Lower leg skin (tissue), 4 donors: Measurements from ENCODE around the gene C13orf46. TPM values are rescaled to one million over a fixed set of nuclear protein-coding genes. Genes with fewer than 3 reads are reported as not detected.
A peak's percentile ranks its signal among the peaks of the same experiment; 100 is the strongest.

Source experiments
- DNase-seq, 2 donors: peaks; one replicate each; pipeline ENCODE4 v3.0.0-alpha.2; 2019; ENCODE audit warnings: low spot score in 2 of 2
- H3K4me3 ChIP-seq: fragments of 200-600 bp; sonication (generic); 2 replicates; pipeline ENCODE4 v1.5.1; 2017; ENCODE audit warnings: mild to moderate bottlenecking, low read depth; ENCODE audit not compliant: poor library complexity, severe bottlenecking
- POLR2A ChIP-seq, 2 donors: fragments of 450-650 bp; IDR thresholded peaks; one replicate each; pipeline ENCODE4 v1.6.1; 2016 to 2017; ENCODE audit warnings: antibody characterized with exemption in 2 of 2, mild to moderate bottlenecking in 1 of 2, moderate library complexity in 1 of 2
- WGBS, 2 donors: methylation state at CpG; one replicate each; pipeline ENCODE4 v1.1.5; 2018; 5-methylcytosine and 5-hydroxymethylcytosine counted together
- intact Hi-C: fragments of 100-400 bp; cut with DNase I; formaldehyde crosslinking; loops from one replicate; pipeline ENCODE4 v1.15.0; 2023; ENCODE audit warnings: low total_unique reads
- total RNA-seq, 4 donors: library from RNA; depleted of rRNA; stranded (reverse); fragments of >200 nt; gene quantifications; one replicate each; pipeline ENCODE4 v1.1.0, GENCODE V29; 2016
- TF ChIP-seq, protein P1 (sequence below), 3 donors: fragments of 450-650 bp; IDR thresholded peaks; one replicate each; pipeline ENCODE4 v1.5.1; 2016; ENCODE audit warnings: antibody characterized with exemption in 3 of 3, mild to moderate bottlenecking in 3 of 3, moderate library complexity in 2 of 3

Gene C13orf46
- total RNA-seq, 4 donors from 2014 or later: 0.13 to 1.4 (median 0.13) TPM; not detected in 1

DNA sequence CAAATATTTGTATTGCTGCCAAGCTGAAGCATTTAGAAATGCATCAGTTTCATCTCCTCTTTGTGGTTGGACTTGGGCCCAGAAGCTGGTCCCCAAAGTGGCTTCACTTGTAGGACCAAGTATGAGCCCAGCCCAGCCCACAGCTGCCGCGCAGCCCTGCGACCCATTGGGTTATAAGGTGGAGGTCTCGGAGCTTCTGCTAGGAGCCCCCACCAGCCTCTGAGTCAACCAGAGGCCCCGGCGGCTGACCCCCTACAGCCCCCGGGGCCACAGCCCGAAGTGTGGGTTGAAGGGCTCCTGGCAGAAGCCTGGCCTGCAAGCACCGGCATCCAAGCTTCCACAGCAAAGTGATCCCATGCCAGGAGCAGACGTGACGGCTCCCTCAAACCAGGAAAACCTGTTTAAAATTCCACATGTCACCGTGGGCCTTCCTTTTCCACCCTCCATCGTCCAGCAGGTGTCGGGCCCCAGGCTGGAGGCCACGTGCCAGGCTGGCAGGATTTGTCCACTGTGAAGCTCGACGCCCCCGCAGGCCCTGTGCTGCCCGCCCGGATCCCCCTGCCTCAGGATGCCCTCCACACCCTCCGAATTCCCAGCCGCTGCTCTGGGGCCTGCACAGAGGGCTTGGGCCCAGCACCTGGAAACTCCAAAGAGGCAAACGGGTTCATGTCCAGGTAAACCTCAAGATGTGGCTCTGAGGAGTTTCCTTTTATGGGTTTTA is 54.7 kb downstream of the C13orf46 start:
- DNase-seq: peak; percentile 12 to 82
- intact Hi-C loops: no loop called here
- TF ChIP-seq, protein P1, sequence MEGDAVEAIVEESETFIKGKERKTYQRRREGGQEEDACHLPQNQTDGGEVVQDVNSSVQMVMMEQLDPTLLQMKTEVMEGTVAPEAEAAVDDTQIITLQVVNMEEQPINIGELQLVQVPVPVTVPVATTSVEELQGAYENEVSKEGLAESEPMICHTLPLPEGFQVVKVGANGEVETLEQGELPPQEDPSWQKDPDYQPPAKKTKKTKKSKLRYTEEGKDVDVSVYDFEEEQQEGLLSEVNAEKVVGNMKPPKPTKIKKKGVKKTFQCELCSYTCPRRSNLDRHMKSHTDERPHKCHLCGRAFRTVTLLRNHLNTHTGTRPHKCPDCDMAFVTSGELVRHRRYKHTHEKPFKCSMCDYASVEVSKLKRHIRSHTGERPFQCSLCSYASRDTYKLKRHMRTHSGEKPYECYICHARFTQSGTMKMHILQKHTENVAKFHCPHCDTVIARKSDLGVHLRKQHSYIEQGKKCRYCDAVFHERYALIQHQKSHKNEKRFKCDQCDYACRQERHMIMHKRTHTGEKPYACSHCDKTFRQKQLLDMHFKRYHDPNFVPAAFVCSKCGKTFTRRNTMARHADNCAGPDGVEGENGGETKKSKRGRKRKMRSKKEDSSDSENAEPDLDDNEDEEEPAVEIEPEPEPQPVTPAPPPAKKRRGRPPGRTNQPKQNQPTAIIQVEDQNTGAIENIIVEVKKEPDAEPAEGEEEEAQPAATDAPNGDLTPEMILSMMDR (IDR thresholded peaks at IDR 0.05): no peak
- TF ChIP-seq POLR2A (IDR thresholded peaks at IDR 0.05): no peak
- 65 to 73% methylated on average over 23 of the region's 23 CpGs for WGBS, 2 donors
- no peak overlapping the region for H3K4me3 ChIP-seq

GRCh38 chr13:113918580-113918979 is 55.3 kb downstream of the C13orf46 start:
- WGBS, 2 donors: 93 to 98% methylated on average over 10 of the region's 10 CpGs
- no peak overlapping the region for H3K4me3 ChIP-seq
- DNase-seq: peak; percentile 5 to 81
- intact Hi-C loops: no loop called here
- TF ChIP-seq, protein P1 (IDR thresholded peaks at IDR 0.05): no peak
- TF ChIP-seq POLR2A (IDR thresholded peaks at IDR 0.05): no peak

GRCh38 chr13:113917594-113918371 is 56.1 kb downstream of the C13orf46 start:
- no peak overlapping the region for H3K4me3 ChIP-seq
- WGBS, 2 donors: 88 to 94% methylated on average over 17 to 22 of the region's 29 CpGs
- peak; percentile 14 to 74 for DNase-seq
- intact Hi-C loops: no loop called here
- no peak for TF ChIP-seq POLR2A (IDR thresholded peaks at IDR 0.05)
- TF ChIP-seq, protein P1 (IDR thresholded peaks at IDR 0.05): no peak

GRCh38 chr13:113917096-113917495 is 56.8 kb downstream of the C13orf46 start:
- H3K4me3 ChIP-seq: no peak overlapping the region
- no peak for TF ChIP-seq POLR2A (IDR thresholded peaks at IDR 0.05)
- TF ChIP-seq, protein P1 (IDR thresholded peaks at IDR 0.05): no peak
- intact Hi-C loops: no loop called here
- DNase-seq: peak; percentile 3 to 71
- 72% methylated on average over 14 of the region's 14 CpGs for WGBS, 2 donors

DNA sequence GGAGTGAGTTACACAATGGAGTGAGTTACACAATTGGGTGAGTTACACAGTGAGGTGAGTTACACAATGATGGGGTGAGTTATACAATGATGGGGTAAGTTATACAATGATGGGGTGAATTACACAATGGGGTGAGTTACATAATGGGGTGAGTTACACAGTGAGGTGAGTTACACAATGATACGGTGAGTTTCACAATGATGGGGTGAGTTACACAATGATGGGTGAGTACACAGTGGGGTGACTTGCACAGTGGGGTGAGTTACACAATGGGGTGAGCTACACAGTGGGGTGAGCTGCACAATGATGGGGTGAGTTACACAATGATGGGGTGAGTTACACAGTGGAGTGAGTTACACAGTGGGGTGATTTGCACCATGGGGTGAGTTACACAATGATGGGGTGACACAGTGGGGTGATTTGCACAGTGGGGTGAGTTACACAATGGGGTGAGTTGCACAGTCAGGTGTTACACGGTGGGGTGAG is 57.5 kb downstream of the C13orf46 start:
- WGBS, 2 donors: 55 to 68% methylated on average over 2 of the region's 2 CpGs
- no peak for TF ChIP-seq POLR2A (IDR thresholded peaks at IDR 0.05)
- TF ChIP-seq, protein P1 (IDR thresholded peaks at IDR 0.05): no peak
- no peak overlapping the region for H3K4me3 ChIP-seq
- intact Hi-C loops: no loop called here
- DNase-seq: peak; percentile 48 to 75
